GM19452 (cell line): Measurements from ENCODE around the gene CD8A.
"Not testable (repeated sequence)": the region's sequence is repeated elsewhere in the genome, so short reads cannot be mapped to it uniquely, and the experiment has no call there.

Experiments used
- ATAC-seq: cut with Tn5 transposase; IDR thresholded peaks from one replicate; pipeline ENCODE4 v1.9.1; 2021; ENCODE audit not compliant: unreplicated experiment

Gene CD8A

DNA sequence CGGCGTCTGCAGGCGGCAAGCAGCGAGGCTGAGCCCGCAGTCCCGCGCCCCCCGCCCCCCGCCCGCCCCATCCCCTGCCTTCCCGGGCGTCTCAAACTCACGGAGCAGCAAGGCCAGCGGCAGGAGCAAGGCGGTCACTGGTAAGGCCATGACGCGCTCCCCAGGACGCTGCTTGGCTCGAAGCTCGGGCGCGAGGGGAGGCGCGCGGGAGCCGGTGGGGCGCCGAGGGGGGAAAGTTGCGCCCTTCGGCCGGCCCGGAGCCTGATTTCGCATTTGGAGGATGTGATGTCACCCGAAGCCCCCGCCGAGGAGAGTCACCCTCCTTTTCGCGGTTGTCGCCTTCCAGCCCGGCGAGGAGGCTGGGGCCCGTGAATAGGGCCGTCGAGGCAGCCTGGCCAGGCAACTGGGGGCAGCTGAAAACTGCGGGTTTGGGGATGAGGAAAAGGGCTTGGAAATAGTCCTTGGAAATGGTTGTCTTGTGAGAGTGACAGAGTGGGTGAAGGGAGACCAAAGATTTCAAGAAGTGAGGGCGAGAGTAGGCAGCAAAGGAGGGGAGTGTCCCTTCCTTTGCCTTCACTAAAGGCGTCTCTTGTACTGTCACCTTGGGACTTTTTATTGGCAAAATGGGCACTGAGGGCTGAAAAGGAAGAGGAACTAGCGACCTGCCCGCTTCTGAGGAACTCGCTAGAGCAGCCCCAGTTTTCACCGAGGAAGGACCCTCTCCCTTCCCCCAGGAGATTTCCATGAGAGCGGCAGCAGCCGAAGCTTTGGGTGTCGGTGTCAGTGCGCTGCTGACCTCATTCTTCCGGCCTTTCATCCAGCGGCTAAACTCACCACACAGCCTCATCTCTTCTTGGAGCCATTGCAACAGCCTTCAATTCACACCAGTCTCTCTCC is at the start of gene CD8A:
Gene CD8A (minus strand): TSS at position 238 of the 897 bp plus-strand sequence. CDS start 88 bp downstream, at position 150.
- no peak for ATAC-seq

DNA sequence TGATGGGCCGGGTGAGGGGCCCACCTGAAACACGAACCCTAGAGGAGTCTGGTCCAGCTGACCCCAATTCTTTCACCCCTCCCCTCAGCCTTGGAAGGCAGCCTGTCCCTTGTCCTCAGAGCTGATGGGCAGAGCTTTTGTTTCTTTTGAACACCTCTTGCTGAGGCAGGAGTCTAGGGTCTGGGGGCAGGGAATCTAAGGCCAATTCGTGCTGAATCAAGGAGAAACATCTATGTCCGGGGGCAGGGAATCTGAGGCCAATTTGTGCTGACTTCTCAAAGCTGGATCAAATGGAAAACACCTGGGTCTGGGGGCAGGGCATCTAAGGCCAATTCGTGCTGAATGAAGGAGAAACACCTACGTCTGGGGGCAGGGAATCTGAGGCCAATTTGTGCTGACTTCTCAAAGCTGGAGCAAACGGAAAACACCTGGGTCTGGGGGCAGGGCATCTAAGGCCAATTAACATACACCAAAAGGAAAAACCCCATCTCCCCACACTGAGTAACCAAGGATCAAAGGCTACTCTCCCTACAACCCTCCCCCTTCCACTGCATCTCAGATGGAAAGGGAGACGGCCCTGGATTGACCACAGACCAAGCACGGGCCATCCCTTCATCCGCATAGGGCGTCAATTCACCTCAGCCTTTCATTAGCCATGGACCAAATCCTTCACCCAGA is 49.3 kb upstream of the CD8A start:
- ATAC-seq: not testable (repeated sequence)

DNA sequence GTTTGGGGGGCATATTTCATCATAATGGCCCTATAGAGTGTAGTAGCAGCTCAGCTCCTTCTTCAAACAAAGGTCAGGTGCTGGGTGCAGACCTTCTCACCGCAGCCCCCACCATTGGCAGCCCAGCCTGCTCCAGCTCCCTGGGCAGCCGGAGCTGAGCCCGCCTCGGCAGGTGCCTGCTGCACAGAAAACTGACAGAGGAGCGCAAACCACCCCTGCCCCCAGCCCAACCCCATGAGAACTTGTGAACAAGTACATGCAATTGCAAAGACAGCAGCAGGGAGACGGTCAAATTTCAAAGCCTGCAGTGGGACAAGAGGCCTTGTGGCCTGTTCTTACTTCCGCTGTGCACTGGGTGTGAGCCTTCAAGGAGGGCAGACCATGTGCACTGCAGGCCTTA is 48.7 kb upstream of the CD8A start:
- ATAC-seq: not testable (repeated sequence)

DNA sequence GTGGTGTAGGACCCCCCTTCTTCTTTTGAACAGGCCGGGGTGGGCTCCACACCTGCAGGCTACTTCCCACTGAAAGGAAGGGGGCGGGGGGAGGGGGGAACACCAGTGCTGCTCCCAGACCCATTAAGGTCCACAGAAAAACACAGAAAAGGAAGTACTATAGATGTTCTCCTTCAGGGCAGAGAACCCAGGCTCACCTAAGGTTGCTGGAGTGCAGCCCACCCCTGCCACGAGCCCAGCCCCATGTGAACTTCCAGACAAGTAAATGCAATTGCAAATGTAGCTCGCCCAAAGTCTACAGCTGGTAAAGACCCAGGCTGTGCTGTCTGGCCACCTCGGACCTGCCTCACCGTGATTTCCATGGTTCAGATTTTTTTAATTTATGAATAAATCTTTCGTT is 47.0 kb upstream of the CD8A start:
- ATAC-seq: not testable (repeated sequence)

DNA sequence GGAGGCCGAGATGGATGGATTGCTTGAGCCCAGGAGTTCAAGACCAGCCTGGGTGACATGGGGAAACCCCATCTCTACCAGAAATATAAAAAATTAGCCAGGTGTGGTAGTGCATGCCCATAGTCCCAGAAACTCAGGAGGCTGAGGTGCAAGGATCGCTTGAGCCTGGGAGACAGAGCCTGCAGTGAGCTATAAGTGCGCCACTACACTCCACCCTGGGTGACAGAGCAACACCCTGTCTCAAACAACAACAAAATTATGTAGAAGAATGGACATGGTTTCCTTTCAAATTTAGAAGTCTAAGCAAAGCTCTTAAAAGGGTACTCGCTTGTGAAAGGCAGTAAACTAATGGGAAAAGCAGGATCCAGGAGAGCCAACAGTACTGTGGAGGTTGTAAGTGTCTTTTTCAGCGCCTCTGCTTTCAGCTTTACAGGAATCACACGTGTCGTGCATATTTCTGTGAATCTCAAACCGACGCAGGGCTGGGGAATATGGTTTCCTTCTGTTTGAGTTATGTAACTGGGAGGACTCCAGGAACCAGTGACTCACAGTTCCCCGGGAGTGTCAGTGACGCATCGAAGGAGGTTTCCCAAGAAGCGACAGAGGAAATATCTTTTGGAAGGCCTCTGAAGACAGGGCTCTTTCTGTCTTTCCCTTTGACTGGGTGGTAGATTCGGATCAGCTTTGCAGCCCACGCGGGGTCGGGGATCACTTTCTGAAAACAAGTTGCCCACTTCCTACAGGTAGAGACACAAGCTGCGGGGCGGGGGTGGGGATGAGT is 46.4 kb upstream of the CD8A start:
- not testable (repeated sequence) for ATAC-seq

DNA sequence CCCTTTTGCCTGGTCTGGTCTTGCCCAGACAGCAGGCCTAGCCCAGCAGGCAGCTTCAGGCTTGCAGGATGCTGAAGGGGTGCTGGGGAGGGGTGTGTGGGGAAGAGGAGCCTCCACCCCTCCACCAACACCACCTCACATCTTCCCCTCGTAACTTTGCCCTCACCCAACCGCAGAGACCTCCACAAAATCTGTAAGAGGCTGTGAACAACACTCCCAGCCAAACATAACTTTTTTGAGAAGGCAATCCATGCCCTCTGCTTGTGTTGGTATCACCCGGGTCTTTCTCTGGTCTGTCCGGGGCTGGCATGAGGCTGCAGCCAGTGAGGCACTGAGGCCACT is 44.8 kb upstream of the CD8A start:
- ATAC-seq: not testable (repeated sequence)

DNA sequence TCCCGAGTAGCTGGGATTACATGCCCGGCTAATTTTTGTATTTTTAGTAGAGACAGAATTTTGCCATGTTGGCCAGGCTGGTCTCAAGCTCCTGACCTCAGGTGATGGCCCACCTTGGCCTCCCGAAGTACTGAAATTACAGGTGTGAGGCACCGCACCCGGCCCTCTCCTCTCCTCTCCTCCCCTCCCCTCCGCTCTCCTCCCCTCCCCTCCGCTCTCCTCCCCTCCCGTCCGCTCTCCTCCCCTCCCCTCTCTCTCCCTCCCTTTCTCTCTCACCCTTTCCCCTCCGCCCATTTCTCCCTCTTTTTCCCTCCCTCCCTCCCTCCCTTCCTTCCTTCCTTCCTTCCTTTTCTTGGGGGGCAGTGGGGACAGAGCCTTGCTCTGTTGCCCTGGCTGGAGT is 42.6 kb upstream of the CD8A start:
- ATAC-seq: no peak

DNA sequence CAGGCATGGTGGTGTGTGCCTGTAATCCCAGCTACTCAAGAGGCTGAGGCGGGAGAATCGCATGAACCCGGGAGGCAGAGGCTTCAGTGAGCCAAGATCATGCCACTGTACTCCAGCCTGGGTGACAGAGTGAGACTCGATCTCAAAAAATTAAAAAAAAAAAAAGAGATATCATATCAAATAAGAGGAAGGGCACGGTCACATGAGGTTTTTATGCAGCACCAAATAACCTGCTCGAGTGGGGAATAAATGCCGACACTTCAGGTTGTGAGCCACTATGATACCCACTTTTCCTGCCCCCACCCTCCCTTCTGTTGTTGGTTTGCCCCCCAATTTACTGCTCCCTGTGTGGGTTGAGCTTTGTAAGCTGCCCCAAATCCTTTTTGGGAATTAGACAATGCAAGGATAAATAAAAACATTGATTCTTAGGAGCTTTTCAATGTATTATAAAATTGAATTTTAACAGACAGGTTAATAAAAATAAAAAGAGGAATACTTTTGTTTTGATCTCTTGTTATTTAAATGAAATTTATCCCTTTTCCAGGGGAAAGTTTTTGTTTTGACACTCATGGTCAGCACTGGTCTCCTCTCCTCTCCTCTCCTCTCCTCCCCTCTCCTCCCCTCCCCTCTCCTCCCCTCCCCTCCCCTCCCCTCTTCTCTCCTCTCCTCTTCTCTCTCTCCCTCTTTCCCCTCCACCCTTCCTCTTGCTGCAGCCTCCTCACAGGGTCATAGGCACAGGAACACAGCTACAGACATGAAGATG is 41.8 kb upstream of the CD8A start:
- ATAC-seq: no peak

DNA sequence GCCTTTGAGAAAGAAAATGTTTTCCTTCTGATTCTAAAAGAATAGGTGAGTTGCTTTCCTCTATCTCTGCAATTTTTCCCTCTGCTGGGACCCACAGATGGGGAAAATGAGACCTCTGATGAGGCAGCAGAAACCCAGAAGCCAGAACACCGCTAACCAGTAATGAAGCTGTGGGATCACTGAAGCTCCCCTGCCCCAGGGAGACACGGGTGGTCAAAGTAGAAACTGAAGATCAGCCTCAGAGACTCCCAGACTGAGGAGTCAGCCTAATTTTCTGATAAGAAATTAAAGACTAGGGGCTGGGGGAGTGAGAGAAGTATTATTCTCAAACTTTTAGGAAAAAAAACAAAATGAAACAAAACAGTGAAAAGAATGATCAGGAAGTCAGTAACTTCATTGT is 40.8 kb upstream of the CD8A start:
- ATAC-seq: no peak

DNA sequence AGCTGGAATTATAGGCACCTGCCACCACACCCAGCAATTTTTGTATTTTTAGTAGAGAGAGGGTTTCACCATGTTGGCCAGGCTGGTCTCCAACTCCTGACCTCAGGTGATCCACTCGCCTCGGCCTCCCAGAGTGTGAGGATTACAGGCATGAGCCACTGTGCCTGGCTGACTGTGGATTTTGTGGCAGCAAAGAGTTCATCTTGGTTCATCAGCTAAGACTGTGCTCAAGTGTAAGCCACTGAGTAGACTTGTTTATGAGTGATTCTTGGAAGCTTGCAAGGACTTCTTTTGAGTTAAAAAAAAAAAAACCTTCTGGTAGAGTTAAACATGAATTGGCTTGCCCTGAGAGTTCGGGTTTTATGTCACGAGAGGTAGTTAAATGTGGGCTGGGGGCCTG is 36.2 kb upstream of the CD8A start:
- no peak for ATAC-seq

DNA sequence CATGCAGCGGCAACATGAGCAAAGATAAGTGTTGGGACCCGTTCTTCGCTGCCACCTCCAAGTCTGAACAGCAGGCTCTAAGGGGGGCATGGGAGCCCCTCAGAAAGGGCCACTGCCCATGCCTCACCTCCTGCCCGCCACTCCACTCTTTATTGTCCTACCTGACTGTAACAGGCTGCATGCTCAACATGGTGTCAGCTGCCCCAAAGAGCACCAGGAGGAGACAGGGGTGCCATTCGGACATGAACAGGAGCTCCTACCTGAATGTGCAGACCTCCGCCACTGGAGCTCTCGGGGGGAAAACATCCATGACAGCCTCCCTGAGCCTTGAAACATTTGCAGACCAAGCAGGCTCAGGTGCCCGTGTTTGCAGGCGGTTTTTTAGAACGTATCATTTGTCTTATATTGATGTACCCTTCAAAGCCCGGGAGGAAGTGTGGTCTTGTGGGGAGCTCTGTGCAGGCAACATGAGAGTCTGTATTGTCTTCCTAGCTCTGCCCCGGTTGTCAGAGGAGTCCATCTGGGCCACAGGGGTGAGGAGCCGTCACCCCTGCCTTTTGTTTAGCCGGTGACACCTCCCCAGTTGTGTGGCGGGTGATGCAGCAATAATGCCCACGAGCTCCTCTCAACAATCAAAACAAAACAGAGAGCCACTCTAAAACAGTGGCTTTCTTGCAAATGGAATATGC is 35.1 kb upstream of the CD8A start:
- ATAC-seq: no peak

DNA sequence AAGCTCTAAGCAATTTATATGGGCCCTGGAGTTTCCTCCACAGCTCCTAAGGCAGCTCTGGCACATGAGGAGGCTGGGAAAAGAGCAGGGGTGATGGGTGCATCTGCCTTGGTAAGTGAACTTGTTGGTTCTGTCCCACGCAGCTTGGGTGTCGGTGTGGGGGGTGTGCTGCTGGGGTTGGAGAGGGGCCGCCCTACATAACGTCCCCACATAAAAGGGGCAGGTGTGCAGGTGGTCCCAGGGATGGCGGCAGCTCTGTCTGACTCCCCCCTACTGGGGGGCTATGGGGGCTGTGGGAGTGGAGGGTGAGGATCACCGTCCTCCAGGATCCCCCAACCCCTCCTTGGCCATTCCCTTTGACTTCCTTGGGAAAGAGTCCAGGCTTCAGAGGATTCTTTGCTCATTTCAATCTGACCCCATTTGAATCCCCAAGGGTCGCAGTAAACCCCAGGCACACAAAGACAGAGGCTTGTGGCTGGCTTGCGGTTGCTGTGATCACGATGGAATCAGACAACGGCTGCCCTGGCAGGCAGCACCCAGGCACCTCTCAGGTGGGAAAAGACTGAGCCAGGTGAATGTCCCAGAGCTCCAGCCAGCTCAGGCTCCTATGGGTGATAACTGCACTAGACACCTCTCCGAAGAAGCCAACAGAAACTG is 34.5 kb upstream of the CD8A start:
- no peak for ATAC-seq

DNA sequence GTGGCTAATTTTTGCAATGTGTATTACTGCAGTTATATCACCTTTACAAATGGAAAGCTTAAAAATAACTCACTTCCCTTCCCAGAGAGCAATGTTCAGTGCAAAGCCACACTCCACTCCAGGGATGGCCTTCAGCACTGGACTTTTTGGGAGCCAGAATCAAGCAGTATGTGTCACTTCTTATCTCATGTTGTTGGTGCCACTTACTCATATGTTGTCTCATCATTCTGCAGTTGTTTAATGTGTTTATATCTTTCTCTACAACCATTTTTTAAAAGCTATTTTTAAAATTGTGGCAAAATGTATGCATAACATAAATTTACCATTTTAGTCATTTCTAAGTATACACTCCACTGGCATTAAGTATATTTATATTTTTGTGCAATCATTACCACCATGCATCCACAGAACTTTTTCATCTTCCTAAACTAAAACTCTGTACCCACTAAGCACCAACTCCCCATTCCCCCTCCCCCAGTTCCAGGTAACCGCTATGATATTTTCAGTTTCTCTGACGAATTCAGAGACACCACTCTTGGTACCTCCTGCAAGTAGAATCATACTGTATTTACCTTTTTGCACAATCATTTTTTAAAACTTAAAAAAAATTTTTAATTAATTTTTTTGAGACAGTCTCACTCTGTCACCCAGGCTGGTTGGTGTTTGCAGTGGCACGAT is 32.1 kb upstream of the CD8A start:
- no peak for ATAC-seq

DNA sequence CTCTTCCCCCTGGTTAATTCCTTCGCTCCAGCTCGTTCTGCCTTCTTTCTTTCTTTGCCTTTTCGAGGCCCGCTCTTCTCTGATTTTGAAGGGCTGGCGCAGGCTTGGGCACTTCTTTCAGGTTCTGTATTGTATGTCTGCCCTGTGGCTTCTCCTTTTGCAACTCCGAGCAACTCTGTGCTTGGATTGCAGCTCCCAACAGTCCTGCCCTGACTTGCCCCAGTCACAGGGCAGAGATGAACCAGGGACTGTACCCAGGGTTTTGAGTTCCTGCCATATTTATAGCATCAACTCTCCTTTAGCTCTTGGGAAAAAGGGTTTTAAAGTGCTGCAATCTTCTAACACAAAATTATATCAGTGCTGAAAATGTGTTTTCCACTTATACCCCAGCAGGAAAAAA is 31.1 kb upstream of the CD8A start:
- ATAC-seq: no peak

DNA sequence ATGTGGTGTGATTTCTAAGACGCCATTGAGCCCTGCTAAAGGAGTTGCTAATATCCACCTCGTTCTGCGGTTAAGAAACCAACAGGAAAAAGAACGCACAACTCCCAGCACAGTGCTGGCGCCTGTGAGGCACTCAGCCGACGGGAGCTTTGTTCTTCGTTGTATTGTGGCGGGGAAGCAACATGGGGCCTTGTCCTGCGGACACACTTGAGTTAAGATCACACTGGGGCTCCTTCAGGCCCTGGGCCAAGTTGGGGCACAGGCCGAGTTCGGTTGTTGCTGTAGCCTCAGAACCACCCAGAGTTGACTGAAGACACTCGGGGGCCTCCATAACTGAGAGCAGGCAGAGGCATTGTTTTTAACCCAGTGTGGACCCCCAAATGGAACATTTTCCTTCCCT is 30.6 kb upstream of the CD8A start:
- no peak for ATAC-seq

DNA sequence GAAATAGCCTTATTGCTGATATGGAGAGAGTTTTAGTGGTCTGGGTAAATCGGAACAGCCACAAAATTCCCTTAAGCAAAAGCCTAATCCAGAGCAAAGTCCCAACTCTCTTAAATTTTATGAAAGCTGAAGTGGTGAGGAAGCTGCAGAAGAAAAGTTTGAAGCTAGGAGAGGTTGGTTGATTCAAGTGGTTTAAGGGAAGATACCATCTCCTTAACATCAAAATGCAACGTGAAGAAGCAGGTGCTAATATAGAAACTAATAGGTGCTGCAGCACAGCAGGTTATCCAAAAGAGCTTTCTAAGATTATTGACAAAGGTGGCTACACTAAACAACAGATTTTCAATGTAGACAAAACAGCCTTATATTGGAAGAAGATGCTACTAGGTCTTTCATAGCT is 28.2 kb upstream of the CD8A start:
- no peak for ATAC-seq

DNA sequence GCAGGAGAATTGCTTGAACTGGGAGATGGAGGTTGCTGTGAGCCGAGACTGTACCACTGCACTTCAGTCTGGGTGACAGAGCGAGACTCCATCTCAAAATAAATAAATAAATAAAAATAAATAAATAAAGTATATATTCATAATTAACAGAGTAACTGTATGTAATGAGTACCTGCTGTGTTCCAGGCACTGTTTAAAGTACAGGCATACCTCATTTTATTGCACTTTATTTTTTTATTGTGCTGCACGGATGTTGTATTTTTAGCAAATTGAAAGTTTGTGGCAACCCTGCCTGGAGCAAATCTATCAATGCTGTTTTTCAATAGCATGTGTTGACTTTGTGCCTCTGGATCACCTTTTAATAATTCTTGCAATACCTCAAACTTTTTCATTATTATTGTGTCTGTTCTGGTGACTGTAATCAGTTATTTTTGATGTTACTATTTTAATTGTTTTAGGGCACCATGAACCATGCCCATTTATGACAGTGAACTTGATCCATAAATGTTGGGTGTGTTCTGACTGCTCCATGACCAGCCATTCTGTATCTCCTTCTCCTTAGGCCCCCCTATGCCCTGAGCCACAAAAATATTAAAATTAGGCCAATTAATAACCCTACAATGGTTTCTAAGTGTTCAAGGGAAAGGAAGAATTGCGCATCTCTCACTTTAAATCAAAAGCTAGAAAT is 27.5 kb upstream of the CD8A start:
- no peak for ATAC-seq

DNA sequence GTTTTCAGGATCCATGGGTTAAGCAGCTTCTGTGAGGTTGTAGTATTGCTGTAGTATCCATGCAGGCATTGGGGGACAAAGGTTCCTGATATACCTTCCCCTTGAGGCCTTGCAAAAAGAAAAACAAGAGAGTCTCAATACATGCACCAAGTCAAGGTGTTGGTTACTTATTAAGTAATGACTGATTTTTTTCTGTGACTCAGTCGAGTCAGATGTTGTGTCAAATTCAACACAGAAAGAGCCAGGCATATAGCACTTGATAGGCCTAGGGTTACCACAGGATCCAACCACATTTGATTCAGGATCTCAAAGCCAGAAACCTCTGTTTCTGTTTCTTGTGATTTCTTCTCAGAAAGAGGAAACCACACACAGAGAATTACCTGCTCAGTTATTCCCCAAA is 24.9 kb upstream of the CD8A start:
- ATAC-seq: no peak
